GM21737 (cell line): ENCODE results near the gene ATP6V1G1.
A peak's percentile ranks its signal among the peaks of the same experiment; 100 is the strongest.
"Not testable (repeated sequence)": the region's sequence is repeated elsewhere in the genome, so short reads cannot be mapped to it uniquely, and the experiment has no call there.

Source experiments
- ATAC-seq: cut with Tn5 transposase; IDR thresholded peaks from one replicate; pipeline ENCODE4 v1.9.1; 2021; ENCODE audit warnings: mild to moderate bottlenecking, moderate library complexity; ENCODE audit not compliant: unreplicated experiment

ATP6V1G1 gene, protein sequence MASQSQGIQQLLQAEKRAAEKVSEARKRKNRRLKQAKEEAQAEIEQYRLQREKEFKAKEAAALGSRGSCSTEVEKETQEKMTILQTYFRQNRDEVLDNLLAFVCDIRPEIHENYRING

DNA sequence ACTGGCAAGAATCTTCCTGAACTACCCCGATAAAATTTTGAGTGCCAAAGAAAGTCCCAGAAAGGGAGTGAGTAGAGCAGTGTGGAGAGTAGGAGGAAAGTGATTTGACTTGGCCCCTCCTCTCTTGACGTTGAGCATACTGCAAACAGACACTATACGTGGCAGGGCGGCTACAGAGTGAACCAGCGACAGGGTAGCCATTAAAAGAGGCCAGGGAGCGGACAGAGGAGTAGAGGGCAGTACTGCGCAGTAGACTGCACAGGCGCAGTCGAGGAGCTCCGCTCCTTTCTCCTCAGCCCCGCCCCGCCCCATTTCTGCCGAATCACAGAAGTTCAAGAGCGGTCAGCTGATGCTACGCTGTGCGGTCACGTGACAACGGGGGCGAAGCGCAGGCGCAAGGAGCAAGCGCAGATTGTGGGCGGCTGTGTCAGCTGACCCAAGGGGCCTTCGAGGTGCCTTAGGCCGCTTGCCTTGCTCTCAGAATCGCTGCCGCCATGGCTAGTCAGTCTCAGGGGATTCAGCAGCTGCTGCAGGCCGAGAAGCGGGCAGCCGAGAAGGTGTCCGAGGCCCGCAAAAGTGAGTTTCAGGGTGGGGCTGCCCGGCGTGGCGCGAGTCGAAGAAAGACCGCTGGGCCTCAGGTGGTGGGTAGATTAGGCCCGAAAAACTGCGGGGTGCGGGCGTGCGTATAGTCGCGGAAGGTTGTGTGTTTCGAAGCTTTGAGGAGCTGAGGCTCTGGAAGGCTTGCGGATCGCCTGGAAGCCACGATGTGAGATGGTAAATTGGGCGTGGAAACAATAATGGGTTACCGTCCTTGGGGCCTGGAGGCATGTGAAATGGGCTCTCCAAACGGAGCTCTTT, at the start of gene ATP6V1G1:
Gene ATP6V1G1 (plus strand): TSS at position 425 of the 858 bp plus-strand sequence. CDS start 70 bp downstream, at position 495.
- peak; percentile 92 for ATAC-seq

DNA sequence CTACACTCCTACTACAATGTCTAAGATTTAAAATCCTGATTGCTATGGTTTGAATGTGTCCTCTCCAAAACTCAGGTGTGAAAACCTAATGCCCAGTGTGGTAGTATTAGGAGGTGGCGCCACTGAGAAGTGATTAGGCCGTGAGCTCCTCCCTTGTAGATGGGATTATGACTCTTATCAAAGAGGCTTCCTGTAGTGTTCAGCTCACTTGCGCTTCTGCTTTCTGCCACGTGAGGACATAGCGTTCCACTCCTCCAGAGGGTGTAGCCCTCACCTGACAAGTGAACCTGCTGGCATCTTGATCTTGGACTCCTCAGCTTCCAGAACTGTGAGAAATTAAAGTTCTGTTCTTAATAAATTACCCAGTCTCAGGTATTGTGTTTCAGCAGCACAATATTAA, 49.3 kb upstream of the ATP6V1G1 start:
- no peak for ATAC-seq

DNA sequence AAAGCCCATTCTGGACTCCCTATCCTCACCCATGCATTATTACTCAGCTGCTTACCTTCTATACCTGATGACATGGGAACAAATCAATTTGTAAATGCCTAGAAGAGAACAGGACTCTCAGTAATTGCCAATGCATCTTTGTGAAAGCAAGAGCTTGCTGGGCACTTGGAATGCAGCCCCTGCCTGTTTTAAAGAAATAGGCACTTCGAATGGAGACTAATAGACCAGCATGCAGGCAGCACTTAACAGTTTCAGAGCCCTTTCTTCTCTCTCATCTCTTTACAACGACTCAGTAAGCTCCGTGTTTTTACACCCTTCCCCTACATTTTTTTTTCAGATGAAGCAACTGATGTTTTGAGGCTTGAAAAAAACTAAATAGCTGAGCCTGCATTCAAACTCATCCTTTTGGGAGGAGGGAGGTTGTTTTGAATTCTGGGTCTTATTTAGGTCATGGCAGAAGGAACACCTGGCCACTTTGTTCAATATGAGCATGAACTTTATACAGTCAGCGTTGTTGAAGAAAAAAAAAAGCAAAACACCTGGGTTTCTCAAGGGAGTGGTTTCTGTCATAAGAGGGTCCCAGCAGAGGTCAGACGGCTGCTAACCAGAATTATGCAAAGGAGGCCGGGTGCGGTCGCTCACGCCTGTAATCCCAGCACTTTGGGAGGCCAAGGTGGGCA, 47.7 kb upstream of the ATP6V1G1 start:
- no peak for ATAC-seq

DNA sequence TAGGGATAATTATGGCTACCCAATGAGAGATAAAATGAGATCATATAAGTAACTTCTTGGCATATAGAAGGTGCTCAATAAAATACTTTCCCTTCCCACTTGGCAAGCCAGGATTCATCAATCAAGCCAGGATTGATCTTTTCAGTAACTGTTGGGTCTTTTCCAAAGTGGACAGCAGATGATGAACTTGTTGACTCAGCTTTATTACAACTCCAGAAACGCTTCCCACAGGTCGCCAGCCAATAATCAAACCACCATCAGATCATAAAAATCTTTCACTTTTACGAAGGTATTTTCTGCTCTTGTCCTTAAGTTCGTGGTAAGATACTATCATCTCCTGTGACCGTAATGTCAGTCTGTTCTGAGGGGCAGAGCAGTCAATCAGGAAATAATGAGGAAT, 42.5 kb upstream of the ATP6V1G1 start:
- ATAC-seq = no peak

DNA sequence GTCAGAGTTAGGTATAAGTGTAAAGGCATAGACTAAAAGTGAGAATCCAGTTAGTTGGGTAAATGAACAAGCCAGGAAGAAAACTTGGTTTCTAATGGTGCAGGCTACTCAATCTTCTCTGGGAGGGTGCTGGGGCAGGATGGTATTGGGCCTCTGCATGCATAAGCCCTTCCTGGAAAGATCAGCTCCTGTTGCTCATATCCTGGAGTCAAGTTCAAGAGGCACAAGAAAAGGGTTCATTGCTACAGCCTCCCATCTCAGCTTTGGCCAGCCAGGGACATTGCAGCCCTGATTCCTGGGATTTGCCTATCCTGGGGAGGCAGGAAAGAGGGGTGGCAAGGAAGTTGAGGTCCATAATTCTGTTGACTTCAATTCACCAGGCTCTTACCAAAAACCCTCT, 40.7 kb upstream of the ATP6V1G1 start:
- ATAC-seq = no peak

DNA sequence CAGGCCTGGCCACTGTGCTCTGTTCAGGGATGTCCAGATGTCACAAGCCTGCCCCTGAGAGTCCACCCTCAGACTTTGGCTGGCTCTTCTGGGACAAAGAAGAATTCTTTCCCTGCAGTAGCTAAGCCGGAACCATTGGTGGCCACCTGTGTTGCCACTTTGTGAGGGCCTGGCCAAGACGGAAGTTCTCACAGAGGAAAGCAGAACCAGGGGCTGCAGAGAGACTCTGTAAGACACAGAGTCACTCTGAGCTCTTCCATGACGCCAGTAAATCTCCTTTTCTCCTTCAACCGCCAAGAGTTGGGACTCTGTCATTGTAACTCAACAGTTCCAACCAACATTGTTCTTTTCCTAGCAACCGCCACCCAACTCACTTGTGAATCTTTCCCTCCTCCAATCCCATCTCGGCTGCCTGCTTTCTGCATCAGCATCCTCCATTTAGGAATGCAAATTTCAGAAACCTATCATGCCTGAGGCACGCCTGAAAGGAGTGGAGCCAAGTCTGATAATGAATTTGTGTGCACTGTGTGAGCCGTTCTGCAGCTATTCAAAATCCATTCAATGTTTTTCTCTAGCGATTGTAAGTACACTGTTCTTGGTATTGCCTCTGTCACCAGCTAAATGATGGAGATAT, 37.8 kb upstream of the ATP6V1G1 start:
- ATAC-seq = no peak

DNA sequence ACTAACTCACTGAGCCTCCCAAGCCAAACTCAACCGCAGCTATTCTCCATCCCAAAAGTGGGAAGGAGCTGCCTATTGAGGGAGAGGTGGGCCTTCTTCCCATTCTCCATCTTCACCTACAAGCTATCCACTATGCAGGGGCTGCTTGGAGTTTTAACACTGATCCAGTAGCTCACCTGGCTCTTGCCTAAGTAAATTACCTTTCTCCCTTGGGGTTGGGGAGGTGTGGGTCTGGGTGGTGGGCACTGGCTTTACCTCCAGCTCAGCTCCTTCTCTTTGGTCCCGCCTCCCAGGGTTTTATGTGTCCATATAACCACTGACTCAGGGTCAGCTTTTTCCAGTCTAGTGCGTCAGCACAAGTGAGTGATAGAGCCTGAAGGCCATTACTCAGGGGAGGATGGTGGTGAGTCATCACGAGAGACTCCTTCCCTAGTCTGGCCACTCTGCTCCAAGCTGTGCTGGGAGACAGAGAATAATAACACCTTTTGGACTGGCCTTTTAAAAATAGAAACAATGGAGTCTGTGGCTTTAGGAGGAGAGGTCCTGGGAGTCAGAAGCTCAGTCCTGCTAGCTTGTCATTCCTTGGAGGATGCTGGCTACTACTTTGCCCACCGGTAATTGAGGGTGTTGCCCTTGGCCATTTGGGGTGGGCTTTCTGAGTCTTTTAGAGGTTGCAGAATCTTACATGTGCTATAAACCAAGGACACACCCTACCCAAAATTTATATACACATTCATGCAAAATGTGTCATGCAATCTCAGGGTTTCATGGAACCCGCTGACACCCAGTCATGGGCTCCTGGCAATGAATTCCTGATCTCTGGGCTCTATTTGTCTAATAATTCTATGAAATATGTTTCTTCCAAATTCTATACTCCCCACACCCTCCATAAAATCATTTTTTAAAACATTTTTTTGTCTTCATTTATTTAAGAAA, 35.6 kb upstream of the ATP6V1G1 start:
- ATAC-seq = no peak

DNA sequence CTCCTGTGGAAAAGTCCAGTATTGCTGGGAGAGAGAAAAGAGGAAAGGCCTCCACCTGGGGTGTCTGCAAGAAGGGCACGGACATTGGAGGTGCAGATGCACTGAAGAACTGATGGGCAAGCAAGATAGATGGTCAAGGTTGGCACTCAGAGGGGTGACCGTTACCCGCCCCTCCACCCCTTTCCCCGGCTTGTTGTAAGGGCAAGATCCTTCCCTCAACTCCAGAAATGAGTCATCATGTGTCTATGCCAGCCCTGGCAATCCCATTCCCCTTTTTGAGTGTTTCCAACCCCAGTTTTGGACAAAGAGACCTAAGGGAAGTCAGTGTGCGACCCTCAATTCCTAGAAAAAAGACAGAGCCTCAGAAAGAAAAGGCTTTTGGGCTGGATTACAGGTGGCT, 34.9 kb upstream of the ATP6V1G1 start:
- ATAC-seq = no peak

DNA sequence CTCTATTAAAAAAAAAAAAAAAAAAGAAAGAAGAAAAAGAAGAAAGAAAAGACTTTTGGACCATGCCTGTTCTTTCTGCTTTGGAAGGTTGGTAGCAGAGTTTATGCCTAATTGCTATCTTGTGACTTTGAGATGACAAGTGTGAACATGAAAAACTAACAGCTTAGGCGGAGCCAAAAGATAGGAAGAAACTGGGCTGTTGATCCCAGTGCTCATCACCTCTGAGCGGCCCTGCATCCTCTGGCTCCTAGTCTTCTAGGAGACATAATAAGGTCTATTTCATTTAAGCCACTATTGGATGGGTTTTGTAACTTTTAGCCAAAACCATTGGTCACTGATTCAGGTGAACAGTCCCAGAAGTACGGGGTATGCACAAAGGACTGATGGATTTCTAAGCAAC, 34.4 kb upstream of the ATP6V1G1 start:
- ATAC-seq = no peak

DNA sequence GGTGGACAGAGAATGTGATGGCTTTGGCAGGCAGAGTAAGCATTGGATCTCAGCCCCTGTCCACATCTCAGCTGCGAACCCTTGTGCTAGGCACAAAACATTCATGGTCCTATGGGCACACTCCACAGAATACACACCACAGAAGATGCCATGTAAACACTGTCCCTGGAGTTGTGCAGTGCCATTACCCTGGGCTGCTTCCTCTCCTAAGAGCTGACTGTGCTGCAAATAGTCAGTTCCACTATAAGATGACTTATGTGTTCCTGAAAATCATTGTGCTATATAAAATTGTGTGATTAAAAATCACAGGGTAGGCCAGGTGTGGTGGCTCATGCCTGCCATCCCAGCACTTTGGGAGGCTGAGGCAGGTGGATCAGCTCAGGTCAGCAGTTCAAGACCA, 31.9 kb upstream of the ATP6V1G1 start:
- ATAC-seq = no peak

DNA sequence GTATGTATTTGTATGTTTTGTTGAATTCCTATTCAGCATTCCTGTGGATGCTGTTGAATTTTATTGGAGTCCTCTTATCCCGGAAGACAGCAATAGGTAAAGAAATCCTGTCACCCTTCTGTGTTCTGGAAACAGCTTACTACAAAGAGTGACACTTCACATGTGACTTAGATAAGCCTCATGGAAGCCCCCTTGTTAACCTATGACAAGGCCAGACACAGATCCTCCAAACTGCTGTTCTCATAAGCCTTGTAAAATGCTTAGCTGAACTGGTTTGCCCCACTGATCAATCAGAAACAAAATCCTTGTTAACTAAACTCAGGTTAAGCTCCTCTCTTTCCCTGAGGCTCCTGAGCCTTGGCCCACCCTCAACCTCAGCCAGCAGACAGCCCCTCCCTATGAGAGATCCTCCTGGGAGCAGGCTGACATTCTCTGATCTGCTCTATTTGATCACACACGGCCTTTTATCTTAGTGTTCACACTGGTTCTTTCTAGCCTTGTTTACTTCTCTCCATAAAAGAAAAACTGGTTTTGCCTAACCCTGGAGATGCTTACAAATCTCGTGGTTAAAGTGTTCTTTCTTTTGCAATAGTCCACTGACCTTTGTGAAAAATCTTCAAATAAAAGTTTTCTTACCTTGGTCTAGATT, 29.4 kb upstream of the ATP6V1G1 start:
- ATAC-seq = no peak

DNA sequence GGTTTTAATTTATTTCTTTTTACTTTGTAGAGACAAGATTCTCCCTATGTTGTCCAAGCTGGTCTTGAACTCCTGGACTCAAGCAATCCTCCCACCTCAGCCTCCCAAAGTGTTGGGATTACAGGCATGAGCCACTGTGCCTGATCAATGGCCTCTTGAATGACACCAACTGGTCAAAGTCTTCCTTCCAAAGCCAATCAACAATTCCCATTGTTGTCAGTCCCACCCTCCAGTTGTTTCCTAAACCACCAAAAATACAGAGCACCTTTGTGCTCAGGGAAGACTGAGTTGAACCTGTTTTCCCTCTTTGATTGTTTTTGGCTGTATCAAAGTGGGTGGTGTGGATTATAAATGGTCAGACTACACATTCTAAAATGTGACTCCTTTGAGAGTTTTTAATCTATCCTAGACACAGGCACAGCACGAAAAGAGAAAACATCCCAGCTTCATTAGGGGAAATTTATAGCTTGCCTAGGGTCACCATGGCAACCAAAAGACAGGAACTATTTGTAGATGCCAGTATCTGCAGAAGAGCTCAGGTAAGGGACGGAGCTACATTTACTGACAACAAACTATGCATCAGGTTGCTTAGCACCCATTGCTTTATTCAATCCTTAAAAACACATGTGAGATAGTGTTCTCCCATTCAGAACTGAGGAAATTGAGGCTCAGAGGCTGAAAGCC, 27.6 kb upstream of the ATP6V1G1 start:
- ATAC-seq = no peak

DNA sequence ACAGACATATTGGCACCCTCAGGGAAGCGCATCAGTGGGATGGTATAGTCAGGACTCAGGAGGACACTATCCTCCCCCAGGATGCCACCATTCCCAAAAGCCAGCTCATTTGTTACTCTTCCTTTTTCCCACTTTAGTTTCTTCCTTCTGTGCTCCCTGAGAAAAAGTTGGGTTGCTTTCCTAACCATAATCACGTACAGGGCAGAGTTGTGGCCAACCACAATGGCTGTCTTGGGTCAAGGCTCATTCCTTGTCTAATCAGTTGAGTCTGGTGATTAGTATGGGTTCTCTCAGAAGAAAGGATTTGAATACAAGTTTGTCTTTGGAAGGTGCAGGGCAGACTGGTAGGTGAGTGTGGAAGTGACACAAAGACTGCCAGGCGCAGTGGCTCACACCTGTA, 26.6 kb upstream of the ATP6V1G1 start:
- no peak for ATAC-seq

DNA sequence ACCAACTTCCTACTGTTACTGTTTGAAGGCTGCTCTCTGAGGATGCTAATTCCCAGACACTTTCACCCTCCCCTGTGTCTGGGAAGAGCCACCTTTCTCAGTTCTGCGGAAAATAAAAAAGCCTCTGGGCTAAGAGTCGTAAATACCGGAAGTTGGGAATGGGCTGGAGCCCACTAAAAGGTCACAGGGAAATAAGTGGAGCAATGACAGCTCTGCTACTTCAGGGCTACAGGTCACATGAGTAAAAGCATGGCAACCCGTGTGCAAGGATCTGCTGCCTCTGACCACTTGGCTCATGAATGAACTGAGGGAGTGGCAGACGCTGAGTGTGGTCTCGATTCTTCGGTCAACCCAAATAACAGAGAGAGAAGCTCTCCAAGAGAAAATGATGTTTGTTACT, 25.8 kb upstream of the ATP6V1G1 start:
- ATAC-seq = no peak

DNA sequence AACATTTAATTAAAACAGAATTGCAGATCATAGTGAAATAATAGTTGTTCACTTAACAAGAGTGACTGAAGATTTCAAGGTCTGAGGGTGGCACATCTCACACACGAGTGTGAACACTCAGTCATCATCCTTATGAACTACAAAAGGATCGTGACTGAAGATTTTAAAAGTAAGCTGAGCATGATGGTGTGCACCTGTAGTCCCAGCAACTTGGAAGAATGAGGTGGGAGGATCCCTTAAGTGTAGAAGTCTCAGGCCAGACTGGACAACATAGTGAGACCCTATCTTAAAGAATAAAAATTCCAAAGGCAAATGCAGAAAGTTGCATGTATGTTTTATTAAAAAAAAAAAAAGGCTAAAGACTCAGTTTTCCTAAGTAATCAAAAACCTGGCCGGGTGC, 22.4 kb upstream of the ATP6V1G1 start:
- ATAC-seq = no peak

DNA sequence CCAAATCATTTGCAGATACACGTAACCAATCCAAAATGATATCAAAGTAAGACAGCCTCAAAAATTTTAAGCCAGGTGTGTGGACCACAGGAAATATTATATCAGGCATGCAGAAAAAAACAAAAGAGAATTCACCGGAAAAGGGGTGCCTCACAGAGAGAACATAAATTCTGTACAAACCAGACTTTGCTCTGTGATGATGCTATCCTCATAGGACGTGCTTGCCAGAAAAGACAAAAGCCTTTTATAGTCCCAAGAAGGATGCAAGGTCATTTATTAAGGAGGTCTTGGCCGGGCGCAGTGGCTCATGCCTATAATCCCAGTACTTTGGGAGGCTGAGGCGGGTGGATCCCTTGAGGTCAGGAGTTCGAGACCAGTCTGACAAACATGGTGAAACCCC, 16.8 kb upstream of the ATP6V1G1 start:
- ATAC-seq = no peak

DNA sequence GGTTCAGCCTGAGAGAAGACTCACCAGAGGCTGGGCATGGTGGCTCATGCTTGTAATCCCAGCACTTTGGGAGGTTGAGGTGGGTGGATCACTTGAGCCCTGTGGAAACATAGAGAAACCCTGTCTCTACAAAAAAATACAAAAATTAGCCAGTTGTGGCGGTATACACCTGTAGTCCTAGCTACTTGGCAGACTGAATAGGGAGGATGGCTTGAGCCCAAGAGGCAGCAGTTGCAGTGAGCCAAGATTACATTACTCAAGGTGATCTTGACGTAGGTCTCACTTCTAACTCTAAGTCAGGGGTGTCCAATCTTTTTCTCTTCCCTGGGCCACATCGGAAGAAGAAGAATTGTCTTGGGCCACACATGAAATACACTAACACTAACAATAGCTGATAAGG, 16.2 kb upstream of the ATP6V1G1 start:
- no peak for ATAC-seq

DNA sequence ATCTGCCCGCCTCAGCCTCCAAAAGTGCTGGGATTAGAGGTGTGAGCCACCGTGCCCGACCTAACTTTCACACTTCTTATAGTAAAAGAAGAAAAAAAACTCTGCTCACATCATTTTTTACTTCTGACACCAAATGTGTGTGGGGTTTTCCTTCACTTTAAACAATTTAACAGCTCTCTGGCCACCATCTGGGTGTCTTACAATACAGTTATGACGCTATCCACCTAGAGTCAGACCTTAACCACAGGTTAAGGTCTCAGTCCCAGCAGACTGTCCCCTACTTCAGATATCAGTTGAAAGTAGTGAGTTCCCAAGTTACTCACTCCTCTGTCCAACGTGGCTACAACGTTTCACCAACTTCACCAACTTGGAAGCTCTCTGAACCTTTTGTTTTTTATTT, 15.4 kb upstream of the ATP6V1G1 start:
- ATAC-seq = no peak

DNA sequence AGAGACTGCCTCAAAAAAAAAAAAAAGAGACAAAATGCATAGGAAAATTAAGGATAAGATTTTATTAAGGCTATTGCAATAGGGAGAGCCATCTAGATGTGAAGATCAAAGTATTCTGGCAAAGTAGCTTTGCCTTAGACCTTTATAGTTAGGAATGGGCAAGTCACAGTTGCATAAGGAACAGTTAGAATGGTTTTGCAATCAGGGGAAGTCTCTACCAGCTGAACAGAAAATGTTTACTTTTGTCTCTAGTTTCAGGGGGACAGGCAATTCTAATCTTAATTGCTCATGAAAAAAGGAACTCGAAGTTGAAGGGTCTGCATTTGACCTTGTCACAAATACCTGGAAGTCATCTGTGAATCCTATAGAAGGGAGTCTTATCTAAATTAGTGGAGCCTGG, 13.1 kb upstream of the ATP6V1G1 start:
- no peak for ATAC-seq

DNA sequence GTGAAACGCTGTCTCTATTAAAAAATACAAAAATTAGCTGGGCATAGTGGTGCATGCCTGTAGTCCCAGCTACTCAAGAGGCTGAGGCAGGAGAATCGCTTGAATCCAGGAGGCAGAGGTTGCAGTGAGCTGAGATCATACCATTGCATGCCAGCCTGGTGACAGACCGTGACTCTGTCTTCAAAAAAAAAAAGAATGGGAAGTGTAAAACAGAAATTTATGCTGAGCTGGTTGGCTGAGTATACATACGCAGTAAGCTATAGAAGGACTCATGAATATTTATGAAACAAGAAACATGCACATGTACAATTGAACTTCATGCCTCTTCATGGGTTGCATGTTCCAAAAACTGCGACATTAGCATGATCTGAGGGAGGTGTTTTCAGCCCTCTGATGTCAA, 10.8 kb upstream of the ATP6V1G1 start:
- not testable (repeated sequence) for ATAC-seq
